Gastrocnemius medialis (tissue), 4 donors: ENCODE results near the gene ZDHHC4.

Source experiments
- CTCF ChIP-seq, 5 experiments: fragments of 450-650 bp in 3 of 5; fragments of 200-600 bp in 2 of 5; sonication (generic) in 2 of 5; IDR thresholded peaks in 4 of 5; conservative IDR thresholded peaks in 1 of 5; 1 replicate in 4 of 5; 2 replicates in 1 of 5; pipeline ENCODE4 v1.5.1; 2016 to 2019; ENCODE audit warnings: antibody characterized with exemption in 5 of 5, mild to moderate bottlenecking in 3 of 5, moderate library complexity in 3 of 5
- POLR2A ChIP-seq, 2 donors: fragments of 450-650 bp; IDR thresholded peaks; one replicate each; pipeline ENCODE4 v1.6.1; 2017; ENCODE audit warnings: antibody characterized with exemption in 2 of 2, mild to moderate bottlenecking in 2 of 2, moderate library complexity in 2 of 2

GRCh38 chr7:6634021-6634420 is 56.8 kb downstream of the ZDHHC4 start:
- no peak for TF ChIP-seq POLR2A (IDR thresholded peaks at IDR 0.05)
- no peak for TF ChIP-seq CTCF (IDR thresholded peaks at IDR 0.05 in 4 of 5, conservative IDR thresholded peaks at IDR 0.05 in 1 of 5)
